Fibroblast of lung (primary cell): ENCODE results near the gene DNM3.

Experiments used
- EZH2 ChIP-seq: IDR thresholded peaks from 2 replicates; pipeline ENCODE4 v1.5.1; 2012; ENCODE audit warnings: low read length, control low read depth, mild to moderate bottlenecking; ENCODE audit errors: missing control alignments
- TF ChIP-seq, protein P1 (sequence below), 2 donors: IDR thresholded peaks in 1 of 2; conservative IDR thresholded peaks in 1 of 2; 1 replicate in 1 of 2; 2 replicates in 1 of 2; pipeline ENCODE4 v1.5.1; 2011 to 2012; ENCODE audit warnings: low read length in 2 of 2, control low read depth in 1 of 2, inconsistent platforms in 1 of 2, low read depth in 1 of 2, mild to moderate bottlenecking in 1 of 2

GRCh38 chr1:172208635-172209034 is 367.3 kb downstream of the DNM3 start:
- TF ChIP-seq, protein P1, sequence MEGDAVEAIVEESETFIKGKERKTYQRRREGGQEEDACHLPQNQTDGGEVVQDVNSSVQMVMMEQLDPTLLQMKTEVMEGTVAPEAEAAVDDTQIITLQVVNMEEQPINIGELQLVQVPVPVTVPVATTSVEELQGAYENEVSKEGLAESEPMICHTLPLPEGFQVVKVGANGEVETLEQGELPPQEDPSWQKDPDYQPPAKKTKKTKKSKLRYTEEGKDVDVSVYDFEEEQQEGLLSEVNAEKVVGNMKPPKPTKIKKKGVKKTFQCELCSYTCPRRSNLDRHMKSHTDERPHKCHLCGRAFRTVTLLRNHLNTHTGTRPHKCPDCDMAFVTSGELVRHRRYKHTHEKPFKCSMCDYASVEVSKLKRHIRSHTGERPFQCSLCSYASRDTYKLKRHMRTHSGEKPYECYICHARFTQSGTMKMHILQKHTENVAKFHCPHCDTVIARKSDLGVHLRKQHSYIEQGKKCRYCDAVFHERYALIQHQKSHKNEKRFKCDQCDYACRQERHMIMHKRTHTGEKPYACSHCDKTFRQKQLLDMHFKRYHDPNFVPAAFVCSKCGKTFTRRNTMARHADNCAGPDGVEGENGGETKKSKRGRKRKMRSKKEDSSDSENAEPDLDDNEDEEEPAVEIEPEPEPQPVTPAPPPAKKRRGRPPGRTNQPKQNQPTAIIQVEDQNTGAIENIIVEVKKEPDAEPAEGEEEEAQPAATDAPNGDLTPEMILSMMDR (conservative IDR thresholded peaks at IDR 0.05 in 1 of 2, IDR thresholded peaks at IDR 0.05 in 1 of 2; ENCODE audit: low read depth in 1 of 2, low read length in 2 of 2): no peak
- no peak for TF ChIP-seq EZH2
